A549 (cell line): ENCODE results near the gene CEP85. TPM values are rescaled to one million over a fixed set of nuclear protein-coding genes. Genes with fewer than 3 reads are reported as not detected.

Experiments used
- ATAC-seq, 2 experiments: fragments of 200-7000 bp in 1 of 2; fragments of >200 bp in 1 of 2; cut with Nextera tagmentation in 1 of 2; cut with Tn5 transposase in 1 of 2; 3 replicates each; pipeline versions ENCODE4 v1.8.0 to v1.9.1; 2018 to 2020; ENCODE audit warnings: mild to moderate bottlenecking in 1 of 2, moderate library complexity in 1 of 2
- CTCF ChIA-PET: fragments of 300-600 bp; sonication (Branson Sonifier 250); formaldehyde crosslinking; extraction: SDS; loops from one replicate; lab custom pipeline; 2021; ENCODE audit warnings: antibody characterized with exemption, inconsistent platforms; lab: Yijun Ruan, JAX
- POLR2A ChIA-PET: fragments of 350-600 bp; formaldehyde crosslinking; extraction: SDS; loops from one replicate; lab custom pipeline; 2021; ENCODE audit warnings: antibody characterized with exemption, inconsistent platforms; lab: Yijun Ruan, JAX
- DNase-seq, 2 experiments: peaks; one replicate each; pipeline versions ENCODE4 v3.0.0 to v3.0.0-alpha.2; 2011 to 2016; ENCODE audit warnings: low read depth in 1 of 2, low spot score in 1 of 2
- FAIRE-seq: peaks from 2 replicates; lab custom pipeline; 2011; peaks lifted over from hg19 to GRCh38; lab: Jason Lieb, UNC
- H3K27ac ChIP-seq, 2 experiments: fragments of >200 bp; sonication (Bioruptor Twin); formaldehyde crosslinking; 3 replicates each; pipeline ENCODE4 v1.5.1; 2016 to 2017
- H3K4me1 ChIP-seq: fragments of >200 bp; sonication (Bioruptor Twin); formaldehyde crosslinking; 3 replicates; pipeline ENCODE4 v1.6.1; 2016
- H3K4me2 ChIP-seq: fragments of >200 bp; sonication (Bioruptor Twin); formaldehyde crosslinking; 3 replicates; pipeline ENCODE4 v1.6.1; 2016
- H3K4me3 ChIP-seq: fragments of >200 bp; sonication (Bioruptor Twin); formaldehyde crosslinking; 3 replicates; pipeline ENCODE4 v1.5.1; 2016
- H3K9me3 ChIP-seq: fragments of >200 bp; sonication (Bioruptor Twin); formaldehyde crosslinking; 3 replicates; pipeline ENCODE4 v1.6.1; 2016
- ATOH8 ChIP-seq: fragments of 250-450 bp; sonication (Bioruptor Pico); IDR thresholded peaks from 2 replicates; pipeline ENCODE4 v1.5.0; 2020; ENCODE audit warnings: low read depth, mild to moderate bottlenecking, moderate library complexity
- BHLHE40 ChIP-seq: IDR thresholded peaks from 2 replicates; pipeline ENCODE4 v1.6.1; 2012; ENCODE audit warnings: low read depth, low read length, inconsistent platforms
- EHF ChIP-seq: fragments of 250-450 bp; sonication (Bioruptor Pico); IDR thresholded peaks from 2 replicates; pipeline ENCODE4 v1.5.0; 2020; ENCODE audit warnings: mild to moderate bottlenecking
- ELK1 ChIP-seq: fragments of 150-350 bp; IDR thresholded peaks from 2 replicates; pipeline ENCODE4 v1.6.1; 2014; ENCODE audit warnings: low read depth, mild to moderate bottlenecking, low read length
- ESRRA ChIP-seq: fragments of 150-350 bp; IDR thresholded peaks from 2 replicates; pipeline ENCODE4 v1.6.1; 2014; ENCODE audit warnings: mild to moderate bottlenecking, low read length, borderline replicate concordance
- GATA3 ChIP-seq: IDR thresholded peaks from 2 replicates; pipeline ENCODE4 v1.6.1; 2012; ENCODE audit warnings: borderline replicate concordance
- HEYL ChIP-seq: fragments of 250-450 bp; sonication (Bioruptor Pico); IDR thresholded peaks from 2 replicates; pipeline ENCODE4 v1.8.0; 2021; ENCODE audit warnings: mild to moderate bottlenecking, moderate library complexity
- JUN ChIP-seq, 2 experiments: fragments of >200 bp; sonication (Bioruptor Twin); formaldehyde crosslinking; IDR thresholded peaks; 2 replicates in 1 of 2; 3 replicates in 1 of 2; pipeline ENCODE4 v1.6.1; 2016 to 2017
- MAZ ChIP-seq: fragments of 150-350 bp; IDR thresholded peaks from 2 replicates; pipeline ENCODE4 v1.6.1; 2014; ENCODE audit warnings: antibody characterized with exemption, low read depth, low read length, borderline replicate concordance
- MYC ChIP-seq: IDR thresholded peaks from 2 replicates; pipeline ENCODE4 v1.6.1; 2012; ENCODE audit warnings: mild to moderate bottlenecking, inconsistent platforms, low read length, improper control_type of control experiment, borderline replicate concordance
- NPAS2 ChIP-seq: fragments of 250-450 bp; sonication (Bioruptor Pico); IDR thresholded peaks from 2 replicates; pipeline ENCODE4 v1.8.0; 2022; ENCODE audit warnings: mild to moderate bottlenecking, moderate library complexity, borderline replicate concordance
- RAD21 ChIP-seq, 2 experiments: fragments of >200 bp in 1 of 2; sonication (Bioruptor Twin) in 1 of 2; formaldehyde crosslinking in 1 of 2; IDR thresholded peaks in 1 of 2; conservative IDR thresholded peaks in 1 of 2; 2 replicates in 1 of 2; 3 replicates in 1 of 2; pipeline ENCODE4 v1.6.1; 2012 to 2018; ENCODE audit warnings: inconsistent platforms in 1 of 2
- RARB ChIP-seq: fragments of 250-450 bp; sonication (Bioruptor Pico); IDR thresholded peaks from 2 replicates; pipeline ENCODE4 v1.8.0; 2021; ENCODE audit warnings: mild to moderate bottlenecking, moderate library complexity
- RNF2 ChIP-seq: fragments of 200-600 bp; sonication (generic); IDR thresholded peaks from 2 replicates; pipeline ENCODE4 v1.6.1; 2016; ENCODE audit warnings: low read depth, mild to moderate bottlenecking, antibody characterized with exemption, moderate library complexity, borderline replicate concordance
- SMC3 ChIP-seq: fragments of >200 bp; sonication (Bioruptor Twin); formaldehyde crosslinking; IDR thresholded peaks from 3 replicates; pipeline ENCODE4 v1.6.1; 2018; ENCODE audit warnings: inconsistent platforms
- USF2 ChIP-seq: fragments of 450-650 bp; IDR thresholded peaks from 2 replicates; pipeline ENCODE4 v1.6.1; 2014; ENCODE audit warnings: antibody characterized with exemption
- whole genome bisulfite sequencing: methylation state at CpG from one replicate; pipeline ENCODE4 v1.1.6; 2017; ENCODE audit errors: missing lambda C conversion rate; 5-methylcytosine and 5-hydroxymethylcytosine counted together
- polyA plus RNA-seq, 4 experiments: library from polyadenylated mRNA; depleted of rRNA in 3 of 4; stranded (reverse); fragments of >200 nt; fragmentation: RNase III in 1 of 4; extraction: RNeasy Plus Mini Kit Qiagen cat#74134 plus additional on column Dnase treatment in 1 of 4; gene quantifications; 2 replicates in 3 of 4; 3 replicates in 1 of 4; pipeline ENCODE4 v1.2.3, GENCODE V29; 2011 to 2017
- TF ChIP-seq, protein P1 (sequence below): fragments of >200 bp; sonication (Bioruptor Twin); formaldehyde crosslinking; IDR thresholded peaks from 3 replicates; pipeline ENCODE4 v1.5.1; 2016
- TF ChIP-seq, protein P2 (sequence below): IDR thresholded peaks from 2 replicates; pipeline ENCODE4 v1.6.1; 2012

The CEP85 gene
- polyA plus RNA-seq, 2 of the 4 experiments (the other 2 are of a cell fraction) = 13.0 to 21.1 TPM

DNA sequence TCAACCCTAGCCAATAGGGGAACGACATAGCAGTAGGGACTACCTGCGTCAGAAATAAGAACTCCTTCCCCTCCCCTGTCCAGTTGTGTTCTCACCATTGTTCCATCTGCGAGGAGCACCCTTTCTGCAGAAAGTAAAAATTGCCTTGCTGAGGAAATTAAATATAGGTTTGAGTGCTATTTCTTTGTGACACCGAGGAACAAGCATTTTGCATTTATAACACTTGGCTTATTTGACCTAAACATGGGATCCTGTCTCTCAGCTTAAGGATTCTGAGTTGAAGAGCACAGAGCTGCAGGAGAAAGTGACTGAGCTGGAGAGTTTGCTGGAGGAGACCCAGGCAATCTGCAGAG lies 35.2 kb downstream of the CEP85 start (continued):
- TF ChIP-seq ATOH8 (CRISPR knock-in tag) (no peak), MYC (no peak), GATA3 (no peak)

DNA sequence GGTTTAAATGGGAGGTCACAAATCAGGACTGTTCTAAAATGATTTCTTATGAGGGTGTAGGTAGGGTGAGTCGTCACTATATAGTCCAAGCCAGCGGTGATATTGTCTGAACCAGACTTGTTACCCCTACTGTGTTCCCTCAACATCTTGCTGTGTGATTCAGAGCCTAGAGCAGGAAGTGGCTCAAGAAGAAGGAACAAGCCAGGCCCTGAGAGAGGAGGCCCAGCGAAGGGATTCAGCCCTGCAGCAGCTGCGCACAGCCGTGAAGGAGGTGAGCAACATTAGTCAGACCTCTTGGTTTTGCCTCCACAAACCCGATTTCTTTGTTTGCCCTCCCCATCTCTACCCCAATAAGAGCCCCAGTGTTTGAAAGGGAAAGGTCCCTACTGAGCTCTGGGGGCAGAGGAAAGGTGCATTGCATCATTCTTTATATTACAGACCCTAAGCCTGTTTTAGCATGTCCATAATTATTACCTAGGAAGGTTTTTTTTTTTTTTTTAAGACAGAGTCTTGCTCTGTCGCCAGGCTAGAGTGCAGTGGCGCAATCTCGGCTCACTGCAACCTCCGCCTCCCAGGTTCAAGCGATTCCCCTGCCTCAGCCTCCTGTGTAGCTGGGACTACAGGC lies 40.9 kb downstream of the CEP85 start:
- H3K4me1 ChIP-seq = peaks cover 35% of the 10 kb centered on the region
- FAIRE-seq (no peak), ATAC-seq (no peak), DNase-seq (no peak)
- H3K27ac ChIP-seq = no peak overlapping the region; a peak in 1 of 6 replicates
- POLR2A ChIA-PET = no interaction called here
- WGBS = 79% methylated on average over 11 of the region's 11 CpGs
- CTCF ChIA-PET = interaction anchor here (0.8 to 6.0 kb wide), 20 partner anchors 8 to 157 kb away, joined by 3 to 32 read pairs (median 4); partner anchors contain the start of gene LIN28A
- H3K4me3 ChIP-seq = no peak overlapping the region
- H3K9me3 ChIP-seq = no peaks in the 10 kb centered on the region
- TF ChIP-seq, protein P1, sequence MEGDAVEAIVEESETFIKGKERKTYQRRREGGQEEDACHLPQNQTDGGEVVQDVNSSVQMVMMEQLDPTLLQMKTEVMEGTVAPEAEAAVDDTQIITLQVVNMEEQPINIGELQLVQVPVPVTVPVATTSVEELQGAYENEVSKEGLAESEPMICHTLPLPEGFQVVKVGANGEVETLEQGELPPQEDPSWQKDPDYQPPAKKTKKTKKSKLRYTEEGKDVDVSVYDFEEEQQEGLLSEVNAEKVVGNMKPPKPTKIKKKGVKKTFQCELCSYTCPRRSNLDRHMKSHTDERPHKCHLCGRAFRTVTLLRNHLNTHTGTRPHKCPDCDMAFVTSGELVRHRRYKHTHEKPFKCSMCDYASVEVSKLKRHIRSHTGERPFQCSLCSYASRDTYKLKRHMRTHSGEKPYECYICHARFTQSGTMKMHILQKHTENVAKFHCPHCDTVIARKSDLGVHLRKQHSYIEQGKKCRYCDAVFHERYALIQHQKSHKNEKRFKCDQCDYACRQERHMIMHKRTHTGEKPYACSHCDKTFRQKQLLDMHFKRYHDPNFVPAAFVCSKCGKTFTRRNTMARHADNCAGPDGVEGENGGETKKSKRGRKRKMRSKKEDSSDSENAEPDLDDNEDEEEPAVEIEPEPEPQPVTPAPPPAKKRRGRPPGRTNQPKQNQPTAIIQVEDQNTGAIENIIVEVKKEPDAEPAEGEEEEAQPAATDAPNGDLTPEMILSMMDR = no peak
- no peak for TF ChIP-seq ESRRA
- TF ChIP-seq BHLHE40 = no peak
- TF ChIP-seq ELK1 = no peak
- TF ChIP-seq RNF2 = no peak
- no peak for TF ChIP-seq EHF (CRISPR knock-in tag)
- TF ChIP-seq HEYL = no peak
- TF ChIP-seq MAZ = no peak
- no peak overlapping the region; the same call in 2 of the 3 replicates for H3K4me2 ChIP-seq

DNA sequence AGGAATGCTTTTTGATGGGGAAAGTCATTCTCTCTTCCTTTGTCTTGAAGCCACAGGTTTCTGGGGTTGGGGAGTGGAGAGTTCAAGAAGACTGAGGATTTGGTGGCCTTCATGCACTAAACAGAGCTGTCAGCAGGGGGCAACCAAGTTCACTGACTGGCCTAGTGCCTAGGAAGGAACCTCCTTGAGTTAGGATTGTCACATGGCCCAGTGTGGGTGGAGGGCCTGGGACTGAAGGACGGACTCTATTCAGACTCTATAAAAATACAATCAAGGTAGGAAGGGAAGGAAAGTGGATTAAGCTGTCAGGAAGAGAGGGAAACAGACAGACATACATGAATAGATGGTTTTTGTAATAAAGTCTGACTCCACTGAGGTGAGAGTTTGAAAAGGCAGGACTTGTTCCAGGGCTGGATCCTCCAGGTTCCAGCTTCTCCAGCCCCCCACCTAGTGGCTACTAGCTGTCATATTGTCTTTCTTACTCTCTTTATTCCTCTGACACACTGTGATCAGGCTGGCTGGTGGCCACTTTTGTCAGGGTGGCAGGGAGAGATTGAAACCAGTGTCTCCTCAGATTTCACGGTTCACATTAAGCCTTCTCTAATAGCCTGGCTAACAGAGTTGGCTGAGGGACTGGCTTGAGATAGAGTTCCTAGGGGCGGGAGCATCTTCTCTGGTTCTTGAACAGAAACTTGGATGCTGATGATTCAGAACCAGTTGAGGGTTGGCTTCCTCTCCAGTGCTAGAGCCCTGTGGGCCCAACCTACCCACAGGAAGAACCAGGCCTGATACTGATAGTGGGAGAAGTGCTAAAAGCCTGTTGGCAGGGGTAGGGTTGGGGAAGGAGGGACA lies 41.8 kb downstream of the CEP85 start:
- 51% methylated on average over 3 of the region's 3 CpGs for WGBS
- TF ChIP-seq USF2 (peak; percentile 67), SMC3 (peak; percentile 61), NPAS2 (CRISPR knock-in tag) (no peak), JUN (IDR thresholded peaks at IDR 0.05) (no peak), RAD21 (conservative IDR thresholded peaks at IDR 0.05 in 1 of 2, IDR thresholded peaks at IDR 0.05 in 1 of 2) (peak; percentile 52 to 53), RARB (no peak)
- TF ChIP-seq, protein P1 = peak; percentile 60
- TF ChIP-seq, protein P2, sequence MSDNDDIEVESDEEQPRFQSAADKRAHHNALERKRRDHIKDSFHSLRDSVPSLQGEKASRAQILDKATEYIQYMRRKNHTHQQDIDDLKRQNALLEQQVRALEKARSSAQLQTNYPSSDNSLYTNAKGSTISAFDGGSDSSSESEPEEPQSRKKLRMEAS = peak; percentile 72
- ChIA-PET CTCF (interaction anchor here (0.7 to 6.0 kb wide), 31 partner anchors 9 to 195 kb away, joined by 3 to 32 read pairs (median 4); partner anchors contain the start of genes CD52, LIN28A and ZNF593), POLR2A (interaction anchor here (0.5 kb wide), 1 partner anchor 144 kb away, joined by 3 read pairs; no protein-coding TSS in a partner anchor)
- H3K4me1 ChIP-seq = peaks cover 38% of the 10 kb centered on the region
- ATAC-seq (peak; percentile 59 to 60), FAIRE-seq (no peak), DNase-seq (peak; percentile 59 to 85)
- H3K4me3 ChIP-seq = no peak overlapping the region
- H3K4me2 ChIP-seq = peak overlapping the region; percentile 48
- H3K9me3 ChIP-seq = no peaks in the 10 kb centered on the region
- H3K27ac ChIP-seq = peak overlapping the region; percentile 61 to 74
